ENCODE data around the gene IL22RA2.

The IL22RA2 gene

DNA sequence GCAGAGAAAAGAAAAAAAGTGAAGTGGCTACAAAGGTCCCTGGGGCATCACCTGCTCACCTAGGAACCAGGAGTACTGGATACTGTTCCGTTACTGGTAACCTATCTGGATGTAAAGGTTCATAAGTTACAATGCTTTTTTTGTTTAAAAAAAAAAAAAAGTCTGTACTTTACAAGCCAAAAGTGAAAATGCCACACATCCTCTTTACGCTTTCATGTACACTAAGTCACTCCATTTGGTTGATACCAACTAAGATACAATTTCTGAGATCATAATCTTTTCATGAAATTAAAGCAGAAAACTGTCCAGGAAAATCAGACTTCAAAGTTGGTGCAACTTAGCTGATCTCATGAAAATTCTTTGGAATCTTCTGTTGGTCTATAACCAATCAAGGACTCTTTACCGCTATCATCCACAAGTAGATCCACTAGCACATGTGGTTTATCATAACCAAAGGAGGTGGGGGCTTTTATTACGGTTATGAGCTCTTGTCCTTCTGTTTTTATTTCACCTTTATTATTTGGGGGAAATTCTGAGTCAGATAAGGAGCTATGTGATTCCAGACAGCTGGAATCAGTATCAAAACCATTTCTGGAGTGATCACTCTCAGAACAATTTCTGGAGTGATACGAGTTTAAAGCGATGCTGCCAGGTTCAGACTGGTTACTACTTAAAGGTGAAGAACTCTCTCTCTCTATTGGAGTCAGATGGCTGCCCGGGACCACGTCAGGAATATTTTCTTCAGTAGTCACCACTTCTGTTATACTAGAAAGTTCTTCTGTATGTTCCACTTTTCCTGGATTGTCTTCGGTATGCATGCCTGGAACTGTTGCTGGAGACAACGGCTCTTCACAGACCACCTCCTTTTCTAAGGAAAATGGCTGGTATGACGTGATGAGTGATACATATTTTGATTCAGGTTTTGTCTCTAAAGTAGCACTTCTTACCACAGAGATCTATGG is 24.5 kb upstream of the IL22RA2 start:
- no peak for DNase-seq

DNA sequence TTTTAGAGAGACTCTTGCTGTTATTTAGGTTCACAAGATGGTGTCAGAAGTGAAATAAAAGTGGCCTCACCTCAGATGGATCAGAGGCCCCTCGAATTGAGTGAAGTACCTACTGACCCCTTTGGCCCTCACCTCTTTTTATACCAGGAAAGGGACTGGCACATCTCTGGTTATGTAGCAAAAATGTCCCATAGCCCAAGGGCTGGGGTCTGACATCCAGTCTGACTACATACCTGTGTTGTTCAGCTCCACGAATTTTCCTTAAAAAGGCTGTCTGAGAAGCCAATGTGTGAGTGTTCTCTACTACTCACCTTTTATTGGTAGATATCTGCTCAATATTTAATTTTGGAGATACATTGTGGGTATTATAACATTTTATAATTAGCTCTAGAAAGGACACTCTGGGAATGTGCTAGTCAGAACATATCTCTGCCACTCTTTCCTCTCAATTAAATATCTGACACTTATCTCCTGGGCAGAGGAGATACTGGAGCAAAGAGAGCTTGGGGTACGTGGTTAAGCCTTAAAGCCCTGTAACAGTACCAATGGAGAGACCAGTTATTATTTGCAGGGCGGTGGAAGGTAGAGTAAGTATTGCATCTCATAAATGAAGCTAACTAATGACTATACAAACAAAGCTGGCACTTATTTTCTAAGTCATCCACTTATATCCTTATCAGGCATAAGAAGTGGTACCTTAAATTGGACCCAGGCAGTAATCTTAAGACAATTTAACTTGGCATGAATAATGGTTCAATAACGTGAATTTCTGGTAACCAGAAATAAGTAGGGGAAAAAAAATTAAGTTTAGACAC is 20.0 kb upstream of the IL22RA2 start:
- no peak for DNase-seq

DNA sequence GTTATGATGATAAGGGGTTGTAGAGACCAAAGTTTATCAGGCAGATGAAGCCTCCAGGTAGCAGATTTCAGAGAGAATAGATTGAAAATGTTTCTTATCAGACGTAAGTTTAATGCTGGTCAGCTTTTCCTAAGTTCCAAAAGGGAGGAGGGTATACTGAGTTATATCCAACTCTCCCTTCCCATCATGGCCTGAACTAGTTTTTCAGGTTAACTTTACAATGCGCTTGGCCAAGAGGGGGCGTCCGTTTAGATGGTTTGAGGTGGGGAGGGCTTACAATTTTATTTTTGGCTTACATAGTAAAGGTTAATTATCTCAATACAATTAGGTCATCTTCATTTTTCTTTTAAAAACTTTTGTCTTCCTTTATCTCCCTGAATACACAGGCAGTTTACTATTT is 19.4 kb upstream of the IL22RA2 start:
- no peak for DNase-seq

DNA sequence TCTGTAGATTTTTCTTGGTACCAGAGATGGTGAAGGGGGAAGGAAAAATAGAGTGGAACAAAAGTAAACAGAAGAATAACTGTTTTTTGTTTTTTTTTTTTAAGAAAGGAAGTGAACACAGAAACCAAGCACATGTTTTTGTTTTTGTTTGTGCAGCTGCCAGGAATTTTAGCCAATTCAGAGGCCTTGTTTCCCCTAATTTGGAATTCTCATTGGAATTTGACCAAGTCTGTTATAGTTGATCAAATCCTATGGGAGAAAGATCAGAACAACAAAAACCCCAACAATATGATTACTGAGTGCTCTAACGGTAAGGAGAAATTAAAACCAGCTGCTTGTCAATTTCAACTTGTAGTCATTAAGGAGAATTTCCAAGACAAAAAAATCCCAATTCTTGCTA is 18.2 kb upstream of the IL22RA2 start:
- DNase-seq, result peak; percentile 42

DNA sequence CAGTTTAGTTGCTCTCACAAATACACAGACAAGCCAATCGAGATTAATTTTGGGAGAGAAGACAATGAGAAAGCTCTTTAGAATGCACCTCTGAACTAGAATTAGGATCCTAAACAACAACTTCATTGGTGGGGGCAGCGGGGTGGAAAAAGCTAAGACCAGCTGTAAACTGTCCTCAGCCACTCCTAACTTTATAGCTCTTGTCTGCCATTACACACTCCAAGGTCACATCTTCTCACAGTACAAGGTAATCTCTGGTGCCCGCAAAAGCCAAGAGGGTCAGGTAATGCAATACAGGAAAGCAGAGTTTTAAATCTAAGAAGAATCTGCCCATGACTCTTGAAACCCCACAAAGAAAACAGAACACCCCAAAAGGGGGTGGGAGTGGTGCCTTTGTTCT is 17.8 kb upstream of the IL22RA2 start:
- no peak for DNase-seq

DNA sequence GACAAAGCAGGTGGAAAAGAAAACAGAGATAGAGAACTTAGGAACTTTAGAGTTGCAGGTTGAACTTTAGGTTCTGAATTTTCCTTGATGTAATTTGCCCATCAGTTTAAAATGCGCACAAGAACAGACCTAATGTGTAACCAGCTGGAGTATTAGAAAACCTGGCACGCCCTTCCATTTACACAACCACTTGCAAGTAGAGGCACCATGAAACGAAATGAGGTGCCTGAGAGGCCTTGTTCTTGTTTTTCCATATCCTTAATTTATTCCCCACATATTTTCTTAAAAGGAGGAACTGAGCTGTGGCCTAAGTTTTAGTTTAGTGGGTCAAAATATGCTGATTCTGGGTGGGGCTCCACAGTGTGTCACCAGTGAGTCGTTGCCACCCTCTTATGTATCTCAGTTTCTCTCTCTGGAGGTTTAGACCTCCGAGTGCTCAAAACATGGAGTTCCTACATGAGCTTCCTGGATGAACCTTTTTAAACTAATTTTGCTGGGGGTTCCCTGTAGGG is 17.2 kb upstream of the IL22RA2 start:
- DNase-seq, result no peak

DNA sequence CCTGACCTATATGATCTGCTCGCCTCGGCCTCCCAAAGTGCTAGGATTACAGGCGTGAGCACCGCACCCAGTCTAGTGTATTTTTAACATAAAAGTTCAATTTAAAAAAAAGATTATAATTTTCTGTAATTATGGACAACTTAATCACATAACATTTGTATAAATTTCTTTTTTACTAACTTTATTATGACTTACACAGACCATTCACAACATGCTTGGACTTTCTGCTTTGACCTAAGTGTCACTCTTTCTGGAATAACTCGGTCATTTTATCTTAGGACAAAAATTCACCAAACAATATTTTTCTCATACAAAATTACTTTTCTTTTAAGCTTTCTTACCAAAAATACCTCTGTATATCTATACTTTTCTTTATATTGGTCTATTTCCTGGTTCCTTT is 15.4 kb upstream of the IL22RA2 start:
- DNase-seq, result peak; percentile 33

DNA sequence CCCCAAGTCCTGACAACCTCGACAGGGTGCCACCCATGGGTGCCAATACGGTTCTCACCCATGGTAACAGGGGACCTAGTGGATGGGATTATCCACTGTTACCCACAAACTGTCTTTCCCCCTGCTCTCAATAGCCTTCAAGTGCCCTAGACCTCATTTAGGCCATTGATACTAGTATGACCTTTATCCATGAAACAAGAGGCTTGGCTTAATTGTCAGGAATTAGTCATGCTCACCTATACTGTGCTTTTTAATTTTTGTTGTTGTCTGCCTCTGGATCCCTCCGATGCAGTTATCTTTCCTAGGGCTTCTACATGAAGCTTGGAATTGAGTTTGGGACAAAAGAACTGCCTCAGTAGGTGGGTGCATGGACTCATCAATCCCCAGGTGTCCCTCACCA is 11.8 kb upstream of the IL22RA2 start:
- DNase-seq, result no peak

DNA sequence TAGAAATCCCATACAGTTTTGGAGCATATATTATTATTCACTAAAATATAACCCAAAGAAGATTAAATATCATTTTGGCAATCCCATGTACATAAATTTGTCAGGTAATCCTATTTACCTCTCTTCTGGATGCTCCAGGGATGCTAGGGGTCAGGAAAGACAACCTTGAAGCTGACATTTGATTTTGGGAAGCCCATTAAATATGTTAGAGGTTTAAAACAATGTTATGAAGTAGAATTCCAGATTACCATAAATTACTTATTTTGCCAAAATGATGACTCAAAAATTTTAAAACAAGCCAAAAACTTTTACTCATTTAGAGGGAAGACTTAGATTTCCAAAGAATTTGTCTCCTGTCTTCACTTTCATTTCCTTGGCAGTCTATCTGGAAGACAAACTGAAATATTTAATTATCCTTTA is 9.2 kb upstream of the IL22RA2 start:
- no peak for DNase-seq

DNA sequence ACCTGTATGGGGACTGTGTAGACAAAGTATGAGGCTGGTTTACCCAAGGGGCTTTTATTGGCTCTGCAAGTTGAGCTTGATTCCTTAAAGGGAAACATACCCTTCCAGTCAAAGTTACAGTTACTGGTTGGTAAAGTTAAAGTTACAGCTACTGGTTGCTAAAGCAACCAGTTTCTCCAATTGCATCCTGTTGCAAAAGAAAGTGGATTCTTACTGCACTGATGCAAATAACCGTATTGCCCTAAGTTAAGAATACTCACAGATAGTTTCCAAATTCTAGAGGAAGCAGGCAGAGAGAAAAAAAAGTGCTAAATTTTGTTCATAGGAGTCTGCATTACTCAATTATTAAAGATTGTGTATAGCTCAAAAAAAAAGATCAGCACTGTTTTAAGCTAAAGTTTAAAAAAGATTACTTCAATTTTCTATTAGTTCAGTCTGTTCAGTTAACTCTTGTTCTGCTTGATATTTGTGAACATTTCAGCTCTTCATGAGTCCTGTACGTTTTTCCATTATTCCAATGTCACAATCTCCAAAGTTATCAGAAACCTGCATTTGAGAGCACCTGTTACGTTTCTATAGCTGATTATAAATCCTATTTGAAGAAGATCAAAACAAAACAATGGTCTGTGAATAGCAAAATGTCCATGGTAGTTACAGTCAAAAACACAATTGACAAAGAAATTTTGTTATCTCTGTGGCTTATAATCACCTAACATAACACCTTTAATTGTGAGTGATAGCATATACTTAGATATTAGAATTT is 8.6 kb upstream of the IL22RA2 start:
- no peak for DNase-seq

DNA sequence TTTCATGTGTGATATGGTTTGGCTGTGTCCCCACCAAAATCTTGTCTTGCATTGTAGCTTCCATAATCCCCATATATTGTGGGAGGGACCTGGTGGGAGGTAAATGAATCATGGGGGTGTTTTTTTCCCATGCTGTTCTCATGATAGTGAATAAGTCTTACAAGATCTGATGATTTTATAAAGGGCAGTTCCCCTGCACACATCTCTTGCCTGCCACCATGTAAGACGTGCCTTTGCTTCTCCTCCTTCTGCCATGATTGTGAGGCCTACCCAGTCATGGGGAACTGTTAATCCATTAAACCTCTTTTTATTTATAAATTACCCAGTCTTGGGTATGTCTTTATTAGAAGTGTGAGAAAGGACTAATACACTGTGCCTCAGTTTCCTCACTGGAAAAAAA is 4.2 kb upstream of the IL22RA2 start:
- DNase-seq, result no peak

DNA sequence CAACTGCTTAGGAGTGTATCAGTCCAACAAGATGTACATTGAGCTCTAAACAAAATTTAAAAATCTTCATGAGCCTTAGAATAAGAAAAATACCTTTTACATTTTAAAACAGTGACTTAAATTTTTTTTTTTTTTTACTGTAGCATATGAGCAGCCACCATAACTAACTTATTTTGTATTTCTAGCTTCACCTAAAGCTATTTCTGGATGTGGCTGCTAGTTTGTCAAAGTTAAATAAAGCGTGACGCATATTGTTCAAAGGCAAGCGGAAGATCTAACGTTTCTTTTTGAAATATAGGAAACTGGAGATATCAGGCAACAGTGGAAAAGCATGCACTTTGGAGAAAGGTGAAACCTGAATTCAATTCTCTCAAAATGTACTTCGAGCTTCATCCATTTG is 3.3 kb upstream of the IL22RA2 start:
- no peak for DNase-seq

DNA sequence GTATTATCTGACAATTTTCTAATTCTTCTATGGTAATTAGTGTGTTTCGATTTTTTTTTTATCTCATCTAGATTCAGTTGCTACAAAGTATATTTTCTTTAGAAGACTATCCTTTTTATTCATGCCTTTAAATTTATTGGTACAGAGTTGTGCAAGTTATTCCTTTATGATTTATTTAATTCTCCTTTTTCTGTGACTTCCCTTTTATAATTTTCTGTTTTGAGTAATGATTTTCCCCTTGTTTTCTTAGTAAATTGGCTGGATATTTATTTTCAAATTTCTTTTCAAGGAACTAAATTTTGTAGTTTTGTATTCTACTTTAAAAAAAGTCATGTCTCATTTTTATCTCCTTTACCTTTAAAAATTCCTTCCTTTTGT is 2.4 kb upstream of the IL22RA2 start:
- no peak for DNase-seq

DNA sequence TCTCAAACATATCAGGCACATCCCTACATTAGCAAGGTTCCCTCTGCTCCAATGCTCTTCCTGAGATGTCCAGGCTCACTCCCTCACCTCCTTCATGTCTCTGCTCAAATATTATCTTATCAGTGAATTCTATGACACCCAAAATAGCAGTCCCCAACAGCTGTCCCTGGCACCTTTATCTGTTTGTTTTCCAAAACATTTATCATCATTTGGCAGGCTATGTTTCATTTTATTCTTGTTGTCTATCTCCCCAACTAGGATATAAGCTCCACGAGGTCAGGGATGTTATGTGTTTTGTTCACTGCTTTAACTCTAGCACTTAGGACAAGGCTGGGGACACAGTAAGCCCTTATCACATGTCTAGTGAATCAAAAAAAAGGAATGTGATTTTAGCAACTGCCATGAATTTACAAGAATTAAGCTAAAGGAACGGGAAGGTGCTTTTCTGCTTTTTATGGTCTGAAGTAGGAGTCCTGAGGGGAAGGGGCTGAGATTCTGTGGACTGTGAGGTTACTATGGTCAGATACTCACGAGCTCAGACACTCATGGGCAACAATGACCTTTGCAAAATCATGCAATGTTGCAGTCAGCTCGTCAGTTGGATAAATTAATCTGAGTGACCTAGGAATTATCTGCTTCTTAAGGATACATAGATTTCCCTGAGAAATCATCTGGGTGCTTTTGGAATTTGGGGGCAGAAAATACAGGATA is 1.9 kb upstream of the IL22RA2 start:
- no peak for DNase-seq

DNA sequence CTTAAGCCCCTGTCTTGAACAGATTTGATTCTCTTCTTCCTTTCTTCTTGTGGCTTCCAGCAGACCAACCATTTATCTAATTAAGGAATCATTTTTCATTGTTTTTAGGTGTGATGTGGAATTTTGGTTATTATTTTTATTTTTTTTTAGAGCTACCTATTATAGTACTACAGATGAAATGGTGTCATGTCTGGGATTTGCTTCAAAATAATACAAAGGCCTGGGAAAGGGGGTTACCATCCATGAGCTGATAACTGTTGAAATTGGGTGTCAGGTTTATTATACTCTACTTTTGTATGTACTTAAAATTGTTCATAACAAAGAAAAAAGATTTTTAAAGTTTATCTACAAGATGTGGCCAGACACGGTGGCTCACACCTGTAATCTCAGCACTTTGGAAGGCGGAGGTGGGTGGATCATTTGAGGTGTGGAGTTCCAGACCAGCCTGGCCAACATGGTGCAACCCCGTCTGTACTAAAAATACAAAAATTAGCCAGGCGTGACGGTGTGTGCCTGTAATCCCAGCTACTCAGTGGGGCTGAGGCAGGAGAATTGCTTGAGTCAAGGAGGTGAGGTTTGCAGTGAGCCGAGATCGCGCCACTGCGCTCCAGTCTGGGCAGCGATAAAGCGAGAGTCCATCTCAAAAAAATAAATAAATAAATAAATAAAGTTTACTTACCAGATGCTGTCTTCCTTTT is 561 bp downstream of the IL22RA2 start:
- DNase-seq, result no peak

DNA sequence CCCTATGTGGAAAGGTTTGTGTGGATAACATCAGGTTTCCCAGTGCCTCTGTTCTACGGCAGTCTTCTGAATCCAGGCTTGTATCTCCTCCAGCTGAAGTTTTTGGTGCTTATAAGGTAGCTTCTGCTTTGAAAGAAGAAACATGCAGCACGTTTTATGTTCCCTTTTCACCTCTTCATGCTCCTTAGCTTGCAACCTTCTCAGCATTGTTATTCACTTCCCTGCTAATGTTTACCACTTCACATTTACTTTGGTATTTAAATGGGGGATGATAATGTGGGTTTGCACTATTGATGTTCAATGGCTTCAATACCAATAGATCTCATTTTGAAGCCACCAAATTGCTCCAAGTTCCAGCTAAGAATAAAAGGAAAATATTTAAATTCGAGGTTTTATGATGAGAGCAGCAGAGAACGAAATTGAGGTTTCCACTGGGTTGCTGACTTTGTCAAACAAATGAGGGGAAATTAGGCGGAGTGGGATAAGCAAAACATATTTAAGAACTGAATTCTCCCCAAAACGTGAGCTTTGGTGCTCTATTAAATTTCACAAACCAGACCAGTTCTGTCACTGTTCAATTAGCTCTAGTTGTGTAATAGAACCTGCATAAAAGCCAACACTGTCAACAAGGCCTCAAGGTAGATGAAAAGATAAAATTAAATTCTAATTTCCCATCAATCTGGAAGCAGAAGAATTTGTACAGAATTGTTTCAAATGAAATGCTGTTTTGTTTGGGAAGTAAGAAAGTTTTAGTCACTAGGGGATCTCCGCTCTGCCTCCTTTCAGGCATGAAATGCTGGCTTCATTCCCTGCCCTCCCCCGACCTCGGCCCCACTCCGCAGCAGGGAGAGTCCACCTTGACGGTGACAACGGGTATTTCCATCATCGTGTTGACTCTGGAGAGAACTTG is 1.4 kb downstream of the IL22RA2 start:
- DNase-seq, result no peak

DNA sequence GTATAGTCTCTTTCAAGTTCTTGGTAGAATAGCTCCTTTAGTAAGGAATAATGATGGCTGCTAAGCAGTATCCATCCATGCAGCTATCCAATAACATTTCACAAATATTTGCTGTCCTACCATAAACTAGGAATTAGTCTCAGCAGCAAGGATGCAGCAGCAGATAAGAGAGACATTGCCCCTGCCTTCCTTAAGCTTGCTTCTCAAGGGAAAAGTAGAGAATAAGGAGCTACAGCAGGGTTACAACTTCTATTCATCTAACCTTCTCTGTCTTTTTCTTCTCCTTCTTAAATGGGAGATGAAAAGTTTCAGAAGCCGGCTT is 2.4 kb downstream of the IL22RA2 start:
- DNase-seq, result no peak

DNA sequence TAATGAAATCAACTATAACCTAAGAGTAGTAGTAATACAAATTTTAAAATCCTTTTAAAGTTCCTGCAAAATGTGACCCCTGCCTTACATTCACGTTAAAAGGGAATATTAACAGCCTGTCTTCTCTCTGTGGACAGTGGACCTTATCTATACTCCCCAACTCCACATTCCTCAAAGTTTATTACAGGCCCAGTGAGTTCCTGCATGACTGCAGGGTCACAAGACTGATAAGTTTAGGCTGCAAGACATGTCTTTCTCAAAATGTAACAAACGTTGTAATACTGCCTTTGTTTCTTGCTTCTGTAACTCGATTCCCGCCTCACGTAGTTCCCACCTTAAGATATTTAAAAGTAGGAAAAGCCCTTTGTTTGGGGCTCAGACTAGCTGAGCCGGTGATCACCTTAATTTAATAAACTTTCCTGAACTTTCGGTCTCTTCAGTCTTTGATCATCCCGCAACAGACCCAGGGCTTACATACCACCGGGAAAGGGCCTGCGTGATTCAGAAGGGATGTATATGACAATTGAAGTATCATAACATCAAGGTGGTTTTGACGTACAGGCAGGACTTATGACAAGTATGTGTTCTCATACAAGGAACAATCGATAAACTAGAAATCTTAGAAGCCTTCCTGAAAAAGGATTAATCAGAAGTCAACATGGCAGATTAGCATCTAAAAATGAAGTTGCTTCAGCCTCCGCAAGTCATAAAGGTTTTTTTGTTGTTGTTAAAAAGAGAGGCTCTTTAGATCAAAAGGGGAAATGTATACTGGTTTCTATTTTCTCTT is 3.0 kb downstream of the IL22RA2 start:
- no peak for DNase-seq

DNA sequence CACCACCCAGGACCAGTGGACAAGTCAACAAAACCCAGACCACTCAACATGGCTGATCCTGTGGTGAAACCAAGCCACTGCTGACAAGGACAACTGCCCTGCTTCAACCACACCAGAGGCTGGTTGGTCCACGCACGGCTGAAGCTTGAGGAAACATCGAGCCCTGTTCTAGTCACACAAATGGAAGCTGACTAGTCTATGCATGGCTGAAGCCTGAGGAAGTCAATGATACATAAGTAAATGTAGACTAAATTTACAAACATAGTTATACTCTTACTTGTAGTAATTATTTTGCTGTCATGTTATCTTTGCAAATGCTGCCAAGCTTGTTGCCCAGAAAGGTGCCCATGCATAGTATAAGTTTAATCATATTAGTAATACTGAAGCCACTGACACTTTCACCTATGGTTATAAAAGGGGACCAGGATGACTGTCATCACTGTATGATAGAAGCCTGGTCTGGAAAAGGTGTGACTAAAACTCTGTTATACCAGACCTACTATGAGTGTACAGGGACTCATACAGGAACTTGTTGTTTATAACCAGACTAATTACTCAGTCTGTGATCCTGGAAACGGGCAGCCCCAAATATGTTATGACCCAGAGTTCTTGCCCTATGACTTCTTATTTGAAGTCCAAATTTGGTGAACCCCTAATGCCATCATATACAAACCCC is 5.6 kb downstream of the IL22RA2 start:
- DNase-seq, result no peak

Measured in eye (tissue), 1 donor.